Activated CD8-positive, alpha-beta memory T cell treated with anti-CD3 and anti-CD28 coated beads, Interleukin-2, amount 50 U/mL, for 24 hours (primary cell): Measurements from ENCODE around the gene FAM110A.
A peak's percentile ranks its signal among the peaks of the same experiment; 100 is the strongest.
"Not testable (repeated sequence)": the region's sequence is repeated elsewhere in the genome, so short reads cannot be mapped to it uniquely, and the experiment has no call there.

ENCODE experiments used
- DNase-seq: peaks from one replicate; pipeline ENCODE4 v3.0.0-alpha.2; 2020; ENCODE audit errors: extremely low read depth

FAM110A gene

GRCh38 chr20:833450-834150, at the start of gene FAM110A:
Gene FAM110A (plus strand): TSS chr20:833715. CDS start chr20:844805, 11,090 bp downstream.
- peak; percentile 93 for DNase-seq

- DNase-seq, result no peak
These were observed 45.7 kb upstream of the FAM110A start for GRCh38 chr20:787825-788224.

GRCh38 chr20:791056-791455, 42.5 kb upstream of the FAM110A start:
- no peak for DNase-seq

- no peak for DNase-seq
These were observed 41.3 kb upstream of the FAM110A start for GRCh38 chr20:792248-792647.

GRCh38 chr20:796921-797320, 36.6 kb upstream of the FAM110A start:
- DNase-seq, result no peak

- DNase-seq, result not testable (repeated sequence)
These were observed 34.8 kb upstream of the FAM110A start for GRCh38 chr20:798746-799145.

GRCh38 chr20:800026-800425, 33.5 kb upstream of the FAM110A start:
- not testable (repeated sequence) for DNase-seq

GRCh38 chr20:801678-802077, 31.8 kb upstream of the FAM110A start:
- no peak for DNase-seq

GRCh38 chr20:805713-806112, 27.8 kb upstream of the FAM110A start:
- no peak for DNase-seq

GRCh38 chr20:811776-812434, 21.6 kb upstream of the FAM110A start:
- not testable (repeated sequence) for DNase-seq

- not testable (repeated sequence) for DNase-seq
These were observed 21.1 kb upstream of the FAM110A start for GRCh38 chr20:812435-812814.

- no peak for DNase-seq
These were observed 20.1 kb upstream of the FAM110A start for GRCh38 chr20:813390-813789.

GRCh38 chr20:815226-815625, 18.3 kb upstream of the FAM110A start:
- no peak for DNase-seq

GRCh38 chr20:815914-816606, 17.5 kb upstream of the FAM110A start:
- DNase-seq, result no peak

GRCh38 chr20:818001-818664, 15.4 kb upstream of the FAM110A start:
- DNase-seq, result no peak

- no peak for DNase-seq
These were observed 13.7 kb upstream of the FAM110A start for GRCh38 chr20:819680-820322.

- DNase-seq, result no peak
These were observed 13.1 kb upstream of the FAM110A start for GRCh38 chr20:820323-820953.

GRCh38 chr20:821046-821730, 12.3 kb upstream of the FAM110A start:
- no peak for DNase-seq

GRCh38 chr20:821731-822065, 11.8 kb upstream of the FAM110A start:
- no peak for DNase-seq

GRCh38 chr20:822651-823573, 10.6 kb upstream of the FAM110A start:
- no peak for DNase-seq
